Left lung (tissue), 10 donors: Measurements from ENCODE around the gene RERE. TPM values are rescaled to one million over a fixed set of nuclear protein-coding genes. Genes with fewer than 3 reads are reported as not detected.
A peak's percentile ranks its signal among the peaks of the same experiment; 100 is the strongest.

ENCODE experiments used
- ATAC-seq: fragments of 200-7000 bp; cut with Tn5 transposase; one replicate; pipeline ENCODE4 v1.9.1; 2020; ENCODE audit warnings: moderate library complexity
- DNase-seq, 4 donors: peaks; one replicate each; pipeline ENCODE4 v3.0.0-alpha.2; 2013 to 2020
- H3K27ac ChIP-seq, 2 donors: fragments of 200-600 bp; sonication (generic) in 1 of 2; one replicate each; pipeline versions ENCODE4 v1.5.0 to v1.8.0; 2020 to 2021
- H3K27me3 ChIP-seq, 2 donors: fragments of 200-600 bp; sonication (generic) in 1 of 2; one replicate each; pipeline versions ENCODE4 v1.5.0 to v1.8.0; 2020 to 2021
- H3K36me3 ChIP-seq, 2 donors: fragments of 200-600 bp; sonication (generic) in 1 of 2; one replicate each; pipeline versions ENCODE4 v1.5.0 to v1.8.0; 2020 to 2021
- H3K4me1 ChIP-seq, 2 donors: fragments of 200-600 bp; one replicate each; pipeline ENCODE4 v1.8.0; 2021
- H3K4me3 ChIP-seq, 2 donors: fragments of 200-600 bp; sonication (generic) in 1 of 2; one replicate each; pipeline versions ENCODE4 v1.5.0 to v1.8.0; 2020 to 2021; ENCODE audit warnings: mild to moderate bottlenecking in 1 of 2
- H3K9me3 ChIP-seq, 2 donors: fragments of 200-600 bp; sonication (generic) in 1 of 2; one replicate each; pipeline versions ENCODE4 v1.5.0 to v1.8.0; 2020 to 2021
- CTCF ChIP-seq, 2 donors: fragments of 200-600 bp; sonication (generic) in 1 of 2; IDR thresholded peaks; one replicate each; pipeline versions ENCODE4 v1.5.0 to v1.8.0; 2021; ENCODE audit warnings: antibody characterized with exemption in 2 of 2
- intact Hi-C, 2 donors: fragments of 100-400 bp; cut with DNase I; formaldehyde crosslinking; loops; one replicate each; pipeline versions ENCODE4 v1.11.2 to v1.14.2; 2022
- polyA plus RNA-seq, 6 donors: library from polyadenylated mRNA; unstranded; fragments of 120-200 nt; gene quantifications; one replicate each; pipeline ENCODE4 v1.2.1, GENCODE V29; 2013; ENCODE audit not compliant: insufficient read length in 6 of 6
- total RNA-seq, 2 donors: library from RNA; stranded (reverse); fragmentation: NEBNext Ultra II Directional; extraction: Animal tissue kit (Norgen Biotek cat#: 25700); gene quantifications; one replicate each; pipeline ENCODE4 v1.2.1, GENCODE V29; 2021
- donor health status: DM: no; HTN: yes; CAD: no.
- donor health status: DM: no; HTN: no; CAD: no.

The RERE gene
- total and polyA plus RNA-seq, 8 donors, result 73.3 to 135 (median 130) TPM

GRCh38 chr1:8652467-8653046 is 164.9 kb downstream of the RERE start:
- DNase-seq (no peak), ATAC-seq (peak; percentile 24)
- TF ChIP-seq CTCF (IDR thresholded peaks at IDR 0.05), result no peak
- H3K4me3 ChIP-seq, result no peak overlapping the region
- H3K27ac ChIP-seq, result peak overlapping the region in 1 of 2 donors; percentile 11
- intact Hi-C loops, result no loop called here
- H3K4me1 ChIP-seq, result peaks cover 0 to 25% of the 10 kb centered on the region in 2 donors
- H3K27me3 ChIP-seq, result no peaks in the 10 kb centered on the region
- no peaks in the 10 kb centered on the region for H3K9me3 ChIP-seq
- H3K36me3 ChIP-seq, result no peaks in the 10 kb centered on the region

GRCh38 chr1:8651962-8652361 is 165.5 kb downstream of the RERE start:
- H3K27ac ChIP-seq, result peak overlapping the region in 1 of 2 donors; percentile 11
- ATAC-seq, result no peak
- no peaks in the 10 kb centered on the region for H3K27me3 ChIP-seq
- DNase-seq, result no peak
- no peaks in the 10 kb centered on the region for H3K36me3 ChIP-seq
- TF ChIP-seq CTCF (IDR thresholded peaks at IDR 0.05), result no peak
- peaks cover 0 to 25% of the 10 kb centered on the region in 2 donors for H3K4me1 ChIP-seq
- H3K4me3 ChIP-seq, result no peak overlapping the region
- intact Hi-C loops, result no loop called here
- H3K9me3 ChIP-seq, result no peaks in the 10 kb centered on the region

- DNase-seq (no peak), ATAC-seq (no peak)
- no peaks in the 10 kb centered on the region for H3K27me3 ChIP-seq
- H3K36me3 ChIP-seq, result no peaks in the 10 kb centered on the region
- no peak overlapping the region for H3K27ac ChIP-seq
- intact Hi-C loops, result no loop called here
- no peak for TF ChIP-seq CTCF (IDR thresholded peaks at IDR 0.05)
- H3K9me3 ChIP-seq, result no peaks in the 10 kb centered on the region
- H3K4me1 ChIP-seq, result peaks cover 0 to 25% of the 10 kb centered on the region in 2 donors
- H3K4me3 ChIP-seq, result no peak overlapping the region
These were observed 166.1 kb downstream of the RERE start for GRCh38 chr1:8651236-8651890.

- no peak overlapping the region for H3K4me3 ChIP-seq
- H3K9me3 ChIP-seq, result no peaks in the 10 kb centered on the region
- H3K27ac ChIP-seq, result no peak overlapping the region
- H3K4me1 ChIP-seq, result peaks cover 0 to 25% of the 10 kb centered on the region in 2 donors
- H3K27me3 ChIP-seq, result no peaks in the 10 kb centered on the region
- no peaks in the 10 kb centered on the region for H3K36me3 ChIP-seq
- ATAC-seq, result no peak
- no peak for DNase-seq
- intact Hi-C loops, result no loop called here
- no peak for TF ChIP-seq CTCF (IDR thresholded peaks at IDR 0.05)
These were observed 167.6 kb downstream of the RERE start for GRCh38 chr1:8649875-8650274.

GRCh38 chr1:8649027-8649426 is 168.4 kb downstream of the RERE start:
- Histone ChIP-seq H3K36me3 (no peaks in the 10 kb centered on the region), H3K27ac (no peak overlapping the region), H3K27me3 (no peaks in the 10 kb centered on the region), H3K9me3 (no peaks in the 10 kb centered on the region), H3K4me1 (peaks cover 0 to 25% of the 10 kb centered on the region in 2 donors), H3K4me3 (no peak overlapping the region)
- DNase-seq (no peak), ATAC-seq (no peak)
- intact Hi-C loops, result no loop called here
- TF ChIP-seq CTCF (IDR thresholded peaks at IDR 0.05), result no peak
